ENCODE measurements around the gene PKP3. TPM values are rescaled to one million over a fixed set of nuclear protein-coding genes. Genes with fewer than 3 reads are reported as not detected.

The PKP3 gene
- polyA plus RNA-seq, 1 of the 3 experiments (the other 2 are of a cell fraction), result 1.4 TPM

DNA sequence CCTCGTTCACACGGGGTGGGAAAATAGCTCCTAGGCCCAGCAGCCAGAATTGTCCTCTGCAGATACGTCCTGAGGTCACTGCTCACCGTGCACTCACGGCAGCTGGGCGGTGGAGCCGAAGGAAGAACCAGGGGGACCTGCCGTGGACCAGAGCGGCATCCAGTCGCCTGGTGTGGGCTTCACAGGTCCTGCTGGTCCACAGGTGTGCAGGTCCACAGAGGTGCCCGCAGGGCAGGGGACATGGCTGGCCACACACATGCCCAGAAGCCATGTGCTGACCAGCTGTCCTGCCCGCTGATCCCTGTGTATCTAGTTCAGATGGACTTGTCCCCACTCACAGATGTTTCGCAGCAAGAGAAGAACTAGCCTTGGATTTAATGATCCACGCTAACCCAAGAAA is 10.6 kb upstream of the PKP3 start:
- Histone ChIP-seq H3K27me3 (ENCODE audit: insufficient read depth) (no peaks in the 10 kb centered on the region), H2AFZ (ENCODE audit: low read depth) (no peak overlapping the region), H3K4me1 (ENCODE audit: control insufficient read depth in 1 of 2, insufficient read depth in 2 of 2, low read depth in 1 of 2, low read length in 1 of 2) (peaks cover 0 to 4% of the 10 kb centered on the region in 2 experiments; a peak in 1 of 4 replicates), H3K79me2 (ENCODE audit: insufficient read depth) (no peaks in the 10 kb centered on the region), H3K4me3 (ENCODE audit: low read depth in 2 of 2, low read length in 1 of 2) (no peak overlapping the region), H3K9ac (no peak overlapping the region), H3K4me2 (no peak overlapping the region), H4K20me1 (ENCODE audit: insufficient read depth) (no peaks in the 10 kb centered on the region), H3K27ac (ENCODE audit: low read depth in 2 of 2, low read length in 1 of 2) (no peak overlapping the region; a peak in 1 of 4 replicates), H3K9me3 (no peaks in the 10 kb centered on the region), H3K9me2 (no peaks in the 10 kb centered on the region), H3F3A (replicated peaks; ENCODE audit: insufficient read depth) (no peaks in the 10 kb centered on the region), H3K36me3 (replicated peaks in 1 of 2; ENCODE audit: control insufficient read depth in 1 of 2, insufficient read depth in 2 of 2, low read length in 1 of 2) (peaks cover 0 to 14% of the 10 kb centered on the region in 2 experiments)
- ChIA-PET CTCF (interaction anchor here (0.8 to 1.9 kb wide), 4 partner anchors 12 to 78 kb away, joined by 3 to 11 read pairs (median 4); no protein-coding TSS in a partner anchor), POLR2A (interaction anchor here (1.0 to 1.3 kb wide), 2 partner anchors 9 to 13 kb away, joined by 3 to 4 read pairs; no protein-coding TSS in a partner anchor)
- TF ChIP-seq RAD21 (IDR thresholded peaks at IDR 0.05; ENCODE audit: low read length), result no peak
- TF ChIP-seq, protein P1, sequence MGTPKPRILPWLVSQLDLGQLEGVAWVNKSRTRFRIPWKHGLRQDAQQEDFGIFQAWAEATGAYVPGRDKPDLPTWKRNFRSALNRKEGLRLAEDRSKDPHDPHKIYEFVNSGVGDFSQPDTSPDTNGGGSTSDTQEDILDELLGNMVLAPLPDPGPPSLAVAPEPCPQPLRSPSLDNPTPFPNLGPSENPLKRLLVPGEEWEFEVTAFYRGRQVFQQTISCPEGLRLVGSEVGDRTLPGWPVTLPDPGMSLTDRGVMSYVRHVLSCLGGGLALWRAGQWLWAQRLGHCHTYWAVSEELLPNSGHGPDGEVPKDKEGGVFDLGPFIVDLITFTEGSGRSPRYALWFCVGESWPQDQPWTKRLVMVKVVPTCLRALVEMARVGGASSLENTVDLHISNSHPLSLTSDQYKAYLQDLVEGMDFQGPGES (IDR thresholded peaks at IDR 0.05; ENCODE audit: low read depth, low read length), result no peak
- DNase-seq, result peak; percentile 55
- 83% methylated on average over 12 of the region's 14 CpGs for WGBS (ENCODE audit: low lambda C conversion rate)

DNA sequence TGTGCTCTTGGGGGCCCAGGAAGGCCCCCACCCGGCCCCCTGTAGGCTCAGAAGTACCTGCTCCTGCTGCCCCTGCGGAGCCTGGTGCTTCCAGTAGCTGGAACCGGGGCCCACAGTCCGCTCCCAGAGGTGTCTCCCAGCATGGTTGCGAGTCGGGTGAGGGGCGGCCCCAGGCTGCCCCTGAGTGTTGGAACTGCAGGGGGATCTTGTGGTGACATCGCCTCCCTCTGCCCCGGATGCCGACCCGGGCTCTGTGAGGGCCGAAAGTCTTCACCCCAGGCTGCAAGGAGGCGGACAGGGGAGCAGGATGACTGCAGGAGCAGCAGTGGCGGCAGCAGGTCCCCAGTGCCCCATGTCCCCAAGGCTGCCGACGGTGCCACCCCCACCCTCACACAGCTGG is 9.5 kb upstream of the PKP3 start:
- H3K79me2 ChIP-seq (ENCODE audit: insufficient read depth), result no peaks in the 10 kb centered on the region
- WGBS (ENCODE audit: low lambda C conversion rate), result no CpG with 5 or more reads among the region's 16 CpGs
- peaks cover 0 to 9% of the 10 kb centered on the region in 2 experiments for H3K36me3 ChIP-seq (replicated peaks in 1 of 2; ENCODE audit: control insufficient read depth in 1 of 2, insufficient read depth in 2 of 2, low read length in 1 of 2)
- H4K20me1 ChIP-seq (ENCODE audit: insufficient read depth), result no peaks in the 10 kb centered on the region
- H3K27me3 ChIP-seq (ENCODE audit: insufficient read depth), result no peaks in the 10 kb centered on the region
- ChIA-PET CTCF (no interaction called here), POLR2A (interaction anchor here (1.3 kb wide), 1 partner anchor 12 kb away, joined by 4 read pairs; no protein-coding TSS in a partner anchor)
- H3K9me3 ChIP-seq, result no peaks in the 10 kb centered on the region
- H2AFZ ChIP-seq (ENCODE audit: low read depth), result no peak overlapping the region
- H3K27ac ChIP-seq (ENCODE audit: low read depth in 2 of 2, low read length in 1 of 2), result no peak overlapping the region
- no peak overlapping the region for H3K4me3 ChIP-seq (ENCODE audit: low read depth in 2 of 2, low read length in 1 of 2)
- no peaks in the 10 kb centered on the region for H3K9me2 ChIP-seq
- no peak for DNase-seq
- no peak overlapping the region for H3K4me2 ChIP-seq
- peaks cover 0 to 4% of the 10 kb centered on the region in 2 experiments; a peak in 1 of 4 replicates for H3K4me1 ChIP-seq (ENCODE audit: control insufficient read depth in 1 of 2, insufficient read depth in 2 of 2, low read depth in 1 of 2, low read length in 1 of 2)
- H3K9ac ChIP-seq, result no peak overlapping the region
- TF ChIP-seq TCF12 (IDR thresholded peaks at IDR 0.05), result no peak
- TF ChIP-seq, protein P2, sequence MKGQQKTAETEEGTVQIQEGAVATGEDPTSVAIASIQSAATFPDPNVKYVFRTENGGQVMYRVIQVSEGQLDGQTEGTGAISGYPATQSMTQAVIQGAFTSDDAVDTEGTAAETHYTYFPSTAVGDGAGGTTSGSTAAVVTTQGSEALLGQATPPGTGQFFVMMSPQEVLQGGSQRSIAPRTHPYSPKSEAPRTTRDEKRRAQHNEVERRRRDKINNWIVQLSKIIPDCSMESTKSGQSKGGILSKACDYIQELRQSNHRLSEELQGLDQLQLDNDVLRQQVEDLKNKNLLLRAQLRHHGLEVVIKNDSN (IDR thresholded peaks at IDR 0.05; ENCODE audit: borderline replicate concordance, low read depth), result no peak
- TF ChIP-seq MEF2A (IDR thresholded peaks at IDR 0.05; ENCODE audit: borderline replicate concordance, low read depth), result no peak
- H3F3A ChIP-seq (replicated peaks; ENCODE audit: insufficient read depth), result no peaks in the 10 kb centered on the region

DNA sequence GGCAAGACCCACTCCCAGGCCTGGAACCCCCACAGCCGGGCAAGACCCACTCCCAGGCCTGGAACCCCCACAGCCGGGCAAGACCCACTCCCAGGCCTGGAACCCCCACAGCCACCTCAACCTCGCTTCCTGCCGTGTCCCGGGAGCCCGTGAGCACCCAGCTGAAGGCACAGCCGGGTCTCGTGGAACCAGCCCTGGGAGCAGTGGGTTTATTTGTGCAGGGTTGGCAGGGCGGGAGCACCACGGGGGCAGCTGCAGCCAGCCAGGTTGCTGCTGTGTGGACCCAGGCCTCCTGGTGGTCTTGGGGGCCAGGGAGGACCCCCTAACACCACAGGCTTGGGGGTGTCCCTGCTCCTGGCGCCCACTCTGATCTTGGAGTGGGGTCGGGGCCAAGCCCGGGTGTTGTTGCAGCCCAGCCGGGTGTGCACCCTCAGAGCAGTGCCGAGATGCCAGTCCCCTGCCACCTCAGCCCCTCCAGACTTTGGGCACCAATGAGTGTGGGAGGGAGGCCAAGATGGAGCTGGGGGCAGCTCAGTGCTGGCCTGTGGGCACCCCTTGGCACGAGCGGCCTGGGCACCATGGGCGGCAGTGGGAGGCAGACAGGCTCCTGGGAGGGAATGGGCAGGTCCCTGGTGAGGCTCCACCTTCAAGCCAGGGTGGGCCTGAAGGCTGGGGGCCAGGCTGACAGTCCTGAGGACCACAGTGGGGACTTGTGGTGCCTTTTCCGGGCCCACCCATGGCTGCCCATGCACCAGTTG is 8.2 kb upstream of the PKP3 start:
- no peaks in the 10 kb centered on the region for H4K20me1 ChIP-seq (ENCODE audit: insufficient read depth)
- H3K27me3 ChIP-seq (ENCODE audit: insufficient read depth), result no peaks in the 10 kb centered on the region
- H3K9ac ChIP-seq, result no peak overlapping the region
- H3K9me2 ChIP-seq, result no peaks in the 10 kb centered on the region
- ChIA-PET CTCF (interaction anchor here (1.1 to 3.0 kb wide), 3 partner anchors 11 to 133 kb away, joined by 4 to 13 read pairs (median 4); no protein-coding TSS in a partner anchor), POLR2A (interaction anchor here (0.7 kb wide), 1 partner anchor 9 kb away, joined by 3 read pairs; no protein-coding TSS in a partner anchor)
- H3K36me3 ChIP-seq (replicated peaks in 1 of 2; ENCODE audit: control insufficient read depth in 1 of 2, insufficient read depth in 2 of 2, low read length in 1 of 2), result no peaks in the 10 kb centered on the region
- no peak overlapping the region for H3K27ac ChIP-seq (ENCODE audit: low read depth in 2 of 2, low read length in 1 of 2)
- no peak overlapping the region for H3K4me2 ChIP-seq
- H3F3A ChIP-seq (replicated peaks; ENCODE audit: insufficient read depth), result no peaks in the 10 kb centered on the region
- H3K9me3 ChIP-seq, result no peaks in the 10 kb centered on the region
- 94% methylated on average over 7 of the region's 19 CpGs for WGBS (ENCODE audit: low lambda C conversion rate)
- TF ChIP-seq NRF1 (IDR thresholded peaks at IDR 0.05; ENCODE audit: low read depth, low read length) (no peak), TAF1 (IDR thresholded peaks at IDR 0.05; ENCODE audit: borderline replicate concordance, low read depth, low read length) (no peak), FOSL2 (IDR thresholded peaks at IDR 0.05; ENCODE audit: borderline replicate concordance, low read depth) (no peak), POLR2AphosphoS5 (IDR thresholded peaks at IDR 0.05; ENCODE audit: low read depth, low read length) (no peak), RCOR1 (IDR thresholded peaks at IDR 0.05; ENCODE audit: low read length) (no peak), RXRA (IDR thresholded peaks at IDR 0.05; ENCODE audit: borderline replicate concordance, low read depth) (no peak), MEF2A (IDR thresholded peaks at IDR 0.05; ENCODE audit: borderline replicate concordance, low read depth) (no peak), TEAD4 (IDR thresholded peaks at IDR 0.05; ENCODE audit: borderline replicate concordance, insufficient read depth) (no peak), NFIC (IDR thresholded peaks at IDR 0.05; ENCODE audit: borderline replicate concordance) (no peak)
- H3K79me2 ChIP-seq (ENCODE audit: insufficient read depth), result no peaks in the 10 kb centered on the region
- peaks cover 0 to 4% of the 10 kb centered on the region in 2 experiments; a peak in 1 of 4 replicates for H3K4me1 ChIP-seq (ENCODE audit: control insufficient read depth in 1 of 2, insufficient read depth in 2 of 2, low read depth in 1 of 2, low read length in 1 of 2)
- H2AFZ ChIP-seq (ENCODE audit: low read depth), result no peak overlapping the region
- no peak for DNase-seq
- no peak overlapping the region for H3K4me3 ChIP-seq (ENCODE audit: low read depth in 2 of 2, low read length in 1 of 2)
